Osteoblast (primary cell): ENCODE data around the gene SLC8A2. TPM values are rescaled to one million over a fixed set of nuclear protein-coding genes. Genes with fewer than 3 reads are reported as not detected.
A peak's percentile ranks its signal among the peaks of the same experiment; 100 is the strongest.
"Not testable (repeated sequence)": the region's sequence is repeated elsewhere in the genome, so short reads cannot be mapped to it uniquely, and the experiment has no call there.

Experiments
- DNase-seq: peaks from one replicate; pipeline ENCODE4 v3.0.0; 2011; ENCODE audit warnings: low spot score, mixed read lengths; ENCODE audit not compliant: insufficient read length; ENCODE audit errors: missing footprints
- H2AFZ ChIP-seq: 2 replicates; pipeline ENCODE4 v1.6.0; 2011; ENCODE audit warnings: mild to moderate bottlenecking, low read length
- H3K27ac ChIP-seq: 2 replicates; pipeline ENCODE4 v1.5.1; 2011; ENCODE audit warnings: mild to moderate bottlenecking, low read depth, low read length, moderate library complexity
- H3K27me3 ChIP-seq: 2 replicates; pipeline ENCODE4 v1.6.0; 2012; ENCODE audit warnings: mild to moderate bottlenecking, control low read depth, inconsistent platforms, low read length, moderate library complexity; ENCODE audit not compliant: insufficient read depth
- H3K36me3 ChIP-seq: 2 replicates; pipeline ENCODE4 v1.5.1; 2011; ENCODE audit warnings: mild to moderate bottlenecking, low read length, control low read depth, moderate library complexity; ENCODE audit not compliant: insufficient read depth
- H3K4me1 ChIP-seq: 2 replicates; pipeline ENCODE4 v1.5.1; 2011; ENCODE audit warnings: mild to moderate bottlenecking, low read length, control low read depth, moderate library complexity; ENCODE audit not compliant: insufficient read depth
- H3K4me2 ChIP-seq: 2 replicates; pipeline ENCODE4 v1.6.0; 2011; ENCODE audit warnings: mild to moderate bottlenecking, low read length; ENCODE audit not compliant: insufficient read depth
- H3K4me3 ChIP-seq: fragments of 200-600 bp; sonication (generic); 3 replicates; pipeline ENCODE4 v1.5.1; 2012; ENCODE audit warnings: mild to moderate bottlenecking, low read length, inconsistent platforms; ENCODE audit not compliant: insufficient read depth
- H3K79me2 ChIP-seq: 2 replicates; pipeline ENCODE4 v1.6.0; 2012; ENCODE audit warnings: mild to moderate bottlenecking, low read length, control low read depth, inconsistent platforms; ENCODE audit not compliant: insufficient read depth
- H3K9me3 ChIP-seq: 2 replicates; pipeline ENCODE4 v1.5.1; 2011; ENCODE audit warnings: low read depth, low read length, control low read depth
- H4K20me1 ChIP-seq: 2 replicates; pipeline ENCODE4 v1.6.0; 2012; ENCODE audit warnings: mild to moderate bottlenecking, low read length, control low read depth; ENCODE audit not compliant: insufficient read depth
- CTCF ChIP-seq: IDR thresholded peaks from 2 replicates; pipeline ENCODE4 v1.5.1; 2011; ENCODE audit warnings: mild to moderate bottlenecking, low read depth, low read length, moderate library complexity; ENCODE audit errors: extremely low read depth
- total RNA-seq: library from RNA; depleted of rRNA; stranded (reverse); fragments of >200 nt; gene quantifications from 2 replicates; pipeline ENCODE4 v1.2.3, GENCODE V29; 2012

SLC8A2 gene
- total RNA-seq, 1 donor = 0.36 TPM

- Histone ChIP-seq H3K79me2 (no peaks in the 10 kb centered on the region), H3K27me3 (no peaks in the 10 kb centered on the region), H3K4me1 (no peaks in the 10 kb centered on the region), H3K4me3 (no peak overlapping the region), H2AFZ (no peak overlapping the region), H3K27ac (no peak overlapping the region), H3K4me2 (no peak overlapping the region), H4K20me1 (no peaks in the 10 kb centered on the region), H3K9me3 (no peaks in the 10 kb centered on the region), H3K36me3 (no peaks in the 10 kb centered on the region)
- no peak for TF ChIP-seq CTCF
- DNase-seq = peak; percentile 49
Observed at GRCh38 chr19:47389150-47389556, 82.5 kb downstream of the SLC8A2 start.

- not testable (repeated sequence) for H3K4me2 ChIP-seq, H3K36me3 ChIP-seq, H2AFZ ChIP-seq, H3K27me3 ChIP-seq, H4K20me1 ChIP-seq, H3K79me2 ChIP-seq, H3K4me1 ChIP-seq, DNase-seq, H3K27ac ChIP-seq, H3K4me3 ChIP-seq, H3K9me3 ChIP-seq
Observed at GRCh38 chr19:47388721-47389120, 83.0 kb downstream of the SLC8A2 start.

- H3K4me1 ChIP-seq, H3K36me3 ChIP-seq, H3K4me2 ChIP-seq, H3K9me3 ChIP-seq, H3K4me3 ChIP-seq, H4K20me1 ChIP-seq, H3K27ac ChIP-seq, H2AFZ ChIP-seq, H3K79me2 ChIP-seq, DNase-seq, H3K27me3 ChIP-seq: not testable (repeated sequence)
Observed at GRCh38 chr19:47387623-47388022, 84.1 kb downstream of the SLC8A2 start.

- H3K4me3 ChIP-seq, H3K9me3 ChIP-seq, H3K36me3 ChIP-seq, H3K4me1 ChIP-seq, H2AFZ ChIP-seq, DNase-seq, H4K20me1 ChIP-seq, H3K4me2 ChIP-seq, H3K27me3 ChIP-seq, H3K27ac ChIP-seq, H3K79me2 ChIP-seq: not testable (repeated sequence)
Observed at GRCh38 chr19:47386582-47386981, 85.1 kb downstream of the SLC8A2 start.

- H3K4me3 ChIP-seq, H3K9me3 ChIP-seq, H3K27ac ChIP-seq, DNase-seq, H3K79me2 ChIP-seq, H4K20me1 ChIP-seq, H3K4me1 ChIP-seq, H3K4me2 ChIP-seq, H2AFZ ChIP-seq, H3K27me3 ChIP-seq: not testable (repeated sequence)
- peaks cover 23% of the 10 kb centered on the region for H3K36me3 ChIP-seq
Observed at GRCh38 chr19:47384533-47384932, 87.2 kb downstream of the SLC8A2 start.

- not testable (repeated sequence) for H3K9me3 ChIP-seq, H4K20me1 ChIP-seq, H3K27me3 ChIP-seq, H3K4me2 ChIP-seq, H3K4me3 ChIP-seq, H3K79me2 ChIP-seq, H3K4me1 ChIP-seq, H2AFZ ChIP-seq, DNase-seq, H3K27ac ChIP-seq
- H3K36me3 ChIP-seq = peaks cover 25% of the 10 kb centered on the region
Observed at GRCh38 chr19:47383890-47384289, 87.8 kb downstream of the SLC8A2 start.
